ENCODE data around the gene PPP2R2C.

GRCh38 chr4:6491235-6491634 lies 18.8 kb upstream of the PPP2R2C start:
- TF ChIP-seq ZFX (IDR thresholded peaks at IDR 0.05; ENCODE audit: borderline replicate concordance): no peak
- TF ChIP-seq CTCF (IDR thresholded peaks at IDR 0.05): no peak
